GM12878 (cell line): ENCODE data around the gene TCF7L1.

Experiments used
- CTCF ChIP-seq, 3 experiments: IDR thresholded peaks in 2 of 3; conservative IDR thresholded peaks in 1 of 3; 2 replicates each; pipeline ENCODE4 v1.5.1; 2011; ENCODE audit warnings: low read depth in 3 of 3, low read length in 3 of 3, mild to moderate bottlenecking in 3 of 3, control low read depth in 2 of 3, moderate library complexity in 2 of 3, inconsistent platforms in 1 of 3, mixed read lengths in 1 of 3; ENCODE audit not compliant: control insufficient read depth in 2 of 3, insufficient read depth in 1 of 3; ENCODE audit errors: extremely low read depth in 1 of 3
- ESRRA ChIP-seq: IDR thresholded peaks from 2 replicates; pipeline ENCODE4 v1.6.1; 2012; ENCODE audit warnings: mild to moderate bottlenecking, low read length, improper control_type of control experiment
- PAX8 ChIP-seq: fragments of 450-650 bp; IDR thresholded peaks from 2 replicates; pipeline ENCODE4 v1.6.1; 2017; ENCODE audit warnings: mild to moderate bottlenecking, moderate library complexity
- RAD51 ChIP-seq: fragments of 450-650 bp; IDR thresholded peaks from 2 replicates; pipeline ENCODE4 v1.6.1; 2016; ENCODE audit warnings: moderate library complexity, mild to moderate bottlenecking, inconsistent platforms
- REST ChIP-seq: IDR thresholded peaks from 2 replicates; pipeline ENCODE4 v1.6.1; 2012; ENCODE audit warnings: mild to moderate bottlenecking, low read depth, low read length
- SRF ChIP-seq, 2 experiments: IDR thresholded peaks; 2 replicates each; pipeline ENCODE4 v1.6.1; 2011; ENCODE audit warnings: low read depth in 2 of 2, low read length in 2 of 2, mild to moderate bottlenecking in 1 of 2, moderate library complexity in 1 of 2

GRCh38 chr2:85234868-85235267, 101.7 kb downstream of the TCF7L1 start:
- TF ChIP-seq REST (no peak), ESRRA (no peak), CTCF (IDR thresholded peaks at IDR 0.05 in 2 of 3, conservative IDR thresholded peaks at IDR 0.05 in 1 of 3; ENCODE audit: control insufficient read depth in 2 of 3, extremely low read depth in 1 of 3, insufficient read depth in 1 of 3, low read depth in 3 of 3, low read length in 3 of 3) (no peak), RAD51 (no peak), SRF (IDR thresholded peaks at IDR 0.05; ENCODE audit: low read depth in 2 of 2, low read length in 2 of 2) (no peak), PAX8 (no peak)
